GM20431 (cell line): ENCODE results near the gene HSD17B10.
"Not testable (repeated sequence)": the region's sequence is repeated elsewhere in the genome, so short reads cannot be mapped to it uniquely, and the experiment has no call there.

Source experiments
- in situ Hi-C: fragments of 300-500 bp; cut with MseI, MboI; formaldehyde crosslinking; loops from one replicate; pipeline ENCODE4 v1.15.0; 2020; ENCODE audit warnings: low sequenced_read_pairs; ENCODE audit not compliant: unreplicated experiment

HSD17B10 gene

GRCh38 chrX:53433651-53434639, at the start of gene HSD17B10:
HSD17B10 (minus strand) TSS chrX:53434370; CDS start chrX:53434345, 25 bp downstream.
- in situ Hi-C loops, result no loop called here

- in situ Hi-C loops, result loop anchor here (25.0 kb wide), 1 partner anchor 171 kb away; no protein-coding TSS in a partner anchor
Measured at GRCh38 chrX:53483416-53483815, 49.2 kb upstream of the HSD17B10 start.

GRCh38 chrX:53481816-53482465, 47.8 kb upstream of the HSD17B10 start:
- in situ Hi-C loops, result loop anchor here (25.0 kb wide), 1 partner anchor 170 kb away; no protein-coding TSS in a partner anchor

- in situ Hi-C loops, result loop anchor here (25.0 kb wide), 1 partner anchor 169 kb away; no protein-coding TSS in a partner anchor
Measured at GRCh38 chrX:53481093-53481492, 46.9 kb upstream of the HSD17B10 start.

GRCh38 chrX:53479301-53479700, 45.1 kb upstream of the HSD17B10 start:
- in situ Hi-C loops, result loop anchor here (25.0 kb wide), 1 partner anchor 167 kb away; no protein-coding TSS in a partner anchor

GRCh38 chrX:53476371-53476770, 42.2 kb upstream of the HSD17B10 start:
- in situ Hi-C loops, result loop anchor here (25.0 kb wide), 1 partner anchor 164 kb away; no protein-coding TSS in a partner anchor

GRCh38 chrX:53474707-53475106, 40.5 kb upstream of the HSD17B10 start:
- in situ Hi-C loops, result loop anchor here (25.0 kb wide), 1 partner anchor 162 kb away; no protein-coding TSS in a partner anchor

- in situ Hi-C loops, result no loop called here
Measured at GRCh38 chrX:53471346-53471745, 37.2 kb upstream of the HSD17B10 start.

- in situ Hi-C loops, result not testable (repeated sequence)
Measured at GRCh38 chrX:53468659-53469058, 34.5 kb upstream of the HSD17B10 start.

- in situ Hi-C loops, result no loop called here
Measured at GRCh38 chrX:53458082-53458481, 23.9 kb upstream of the HSD17B10 start.

- in situ Hi-C loops, result no loop called here
Measured at GRCh38 chrX:53456254-53456653, 22.1 kb upstream of the HSD17B10 start.

GRCh38 chrX:53452812-53453211, 18.6 kb upstream of the HSD17B10 start:
- in situ Hi-C loops, result no loop called here

- in situ Hi-C loops, result no loop called here
Measured at GRCh38 chrX:53449632-53450031, 15.5 kb upstream of the HSD17B10 start.

- in situ Hi-C loops, result no loop called here
Measured at GRCh38 chrX:53447441-53447840, 13.3 kb upstream of the HSD17B10 start.

GRCh38 chrX:53445977-53446376, 11.8 kb upstream of the HSD17B10 start:
- in situ Hi-C loops, result no loop called here

GRCh38 chrX:53442322-53442631, 8.1 kb upstream of the HSD17B10 start:
- in situ Hi-C loops, result no loop called here

GRCh38 chrX:53441531-53442321, 7.6 kb upstream of the HSD17B10 start:
- in situ Hi-C loops, result no loop called here

- in situ Hi-C loops, result no loop called here
Measured at GRCh38 chrX:53440621-53441517, 6.7 kb upstream of the HSD17B10 start.

- in situ Hi-C loops, result no loop called here
Measured at GRCh38 chrX:53440101-53440500, 5.9 kb upstream of the HSD17B10 start.
